HG03575 (cell line): ENCODE data around the gene DYNC1H1.

Experiments used
- ATAC-seq: cut with Tn5 transposase; IDR thresholded peaks from one replicate; pipeline ENCODE4 v1.9.1; 2021; ENCODE audit not compliant: unreplicated experiment, insufficient number of reproducible peaks, low FRiP score; ENCODE audit errors: extremely low read depth

The DYNC1H1 gene

DNA sequence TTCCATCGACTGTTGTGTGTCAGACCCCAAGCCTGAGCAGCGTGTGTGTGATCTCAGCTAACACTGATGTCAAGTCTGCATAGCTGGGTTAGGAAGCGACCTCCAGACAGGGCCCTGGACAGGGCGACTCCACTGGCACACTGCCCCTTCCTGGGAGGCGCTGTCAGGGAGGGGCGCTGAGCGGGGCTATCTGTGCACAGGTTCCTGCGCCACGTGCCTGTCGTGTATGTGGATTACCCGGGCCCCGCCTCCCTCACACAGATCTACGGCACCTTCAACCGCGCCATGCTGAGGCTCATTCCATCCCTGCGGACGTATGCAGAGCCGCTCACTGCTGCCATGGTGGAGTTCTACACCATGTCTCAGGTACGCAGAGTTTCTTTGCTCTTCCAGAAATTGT lies 53.9 kb downstream of the DYNC1H1 start:
- ATAC-seq: no peak

- ATAC-seq: no peak
These were observed 54.7 kb downstream of the DYNC1H1 start for GRCh38 chr14:102019006-102019540.

GRCh38 chr14:102020058-102020971 lies 55.9 kb downstream of the DYNC1H1 start:
- no peak for ATAC-seq

DNA sequence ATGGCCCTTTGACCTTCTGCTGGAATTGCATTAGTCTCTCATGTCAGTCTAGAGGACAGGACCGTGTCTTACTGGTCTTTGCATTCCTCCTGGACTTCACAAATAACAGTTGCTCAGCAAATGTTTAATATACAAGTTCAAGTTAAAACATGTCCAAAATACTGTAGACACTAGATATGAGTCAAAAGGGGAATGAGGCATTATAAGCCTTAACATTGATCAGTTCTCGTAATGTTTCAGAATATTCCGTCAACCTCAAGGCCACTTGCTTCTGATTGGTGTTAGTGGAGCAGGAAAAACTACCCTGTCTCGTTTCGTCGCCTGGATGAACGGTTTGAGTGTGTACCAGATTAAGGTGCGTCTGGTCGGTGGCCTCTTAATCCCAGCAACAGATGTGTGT lies 62.6 kb downstream of the DYNC1H1 start:
- no peak for ATAC-seq

GRCh38 chr14:102027951-102028350 lies 63.6 kb downstream of the DYNC1H1 start:
- ATAC-seq: no peak

GRCh38 chr14:102028733-102029132 lies 64.4 kb downstream of the DYNC1H1 start:
- no peak for ATAC-seq

- no peak for ATAC-seq
These were observed 65.6 kb downstream of the DYNC1H1 start for GRCh38 chr14:102029956-102030355.

- ATAC-seq: no peak
These were observed 68.9 kb downstream of the DYNC1H1 start for GRCh38 chr14:102033241-102033640.

DNA sequence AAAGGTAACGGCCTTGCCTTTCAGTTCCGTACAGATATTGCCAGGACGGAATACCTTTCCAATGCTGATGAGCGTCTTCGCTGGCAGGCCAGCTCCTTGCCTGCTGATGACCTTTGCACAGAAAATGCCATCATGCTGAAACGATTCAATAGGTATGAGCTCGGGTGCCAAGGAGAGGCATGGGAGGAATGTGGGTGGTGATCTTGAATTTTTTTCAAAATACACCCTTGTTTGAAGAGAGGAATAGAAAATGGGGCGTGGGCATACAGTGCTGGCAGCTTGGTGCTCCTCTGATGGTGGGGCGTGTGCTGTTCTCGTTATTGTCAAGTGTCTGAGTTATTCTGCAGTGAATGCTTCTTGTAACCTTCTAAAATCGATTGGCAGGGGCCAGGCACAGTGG lies 69.9 kb downstream of the DYNC1H1 start:
- ATAC-seq: no peak

DNA sequence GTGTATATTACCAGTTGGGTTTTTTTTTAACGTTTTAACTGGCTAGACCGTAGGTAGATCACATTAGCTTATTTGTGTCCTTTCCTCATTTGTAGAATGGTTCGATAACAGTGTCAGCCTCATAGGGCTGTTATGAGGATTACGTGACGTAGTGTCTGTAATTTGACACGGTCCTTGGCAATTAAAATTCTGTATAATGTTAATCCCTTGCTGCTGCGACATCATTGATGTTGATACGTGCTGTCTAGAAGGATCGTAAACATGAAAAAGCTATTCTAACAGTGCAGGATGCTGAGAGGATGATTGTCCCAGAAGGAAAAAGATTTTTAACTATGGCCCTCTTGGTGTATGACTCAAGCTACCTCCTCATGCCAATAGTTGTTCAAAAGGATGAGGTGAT lies 71.5 kb downstream of the DYNC1H1 start:
- ATAC-seq: no peak

DNA sequence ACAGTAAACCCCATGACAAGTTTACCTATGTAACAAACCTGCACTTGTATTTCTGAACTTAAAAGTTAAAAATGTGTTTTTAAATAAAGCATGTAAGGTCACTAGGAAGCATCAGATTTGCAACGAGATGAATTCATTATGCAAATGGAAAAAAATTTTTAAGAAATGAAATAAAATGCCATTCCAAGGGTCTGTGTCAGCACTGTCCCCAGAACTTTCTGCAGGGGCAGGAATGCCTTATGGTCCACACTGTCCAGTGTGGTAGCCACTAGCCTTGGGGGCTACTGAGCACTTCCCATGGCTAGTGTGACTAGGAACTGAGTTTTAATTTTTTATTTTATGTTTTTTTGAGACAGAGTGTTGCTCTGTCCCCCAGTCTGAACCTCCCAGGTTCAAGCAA lies 73.3 kb downstream of the DYNC1H1 start:
- ATAC-seq: no peak

- no peak for ATAC-seq
These were observed 74.8 kb downstream of the DYNC1H1 start for GRCh38 chr14:102039157-102039556.

GRCh38 chr14:102040153-102040552 lies 75.8 kb downstream of the DYNC1H1 start:
- ATAC-seq: no peak

- no peak for ATAC-seq
These were observed 78.3 kb downstream of the DYNC1H1 start for GRCh38 chr14:102042699-102043098.

DNA sequence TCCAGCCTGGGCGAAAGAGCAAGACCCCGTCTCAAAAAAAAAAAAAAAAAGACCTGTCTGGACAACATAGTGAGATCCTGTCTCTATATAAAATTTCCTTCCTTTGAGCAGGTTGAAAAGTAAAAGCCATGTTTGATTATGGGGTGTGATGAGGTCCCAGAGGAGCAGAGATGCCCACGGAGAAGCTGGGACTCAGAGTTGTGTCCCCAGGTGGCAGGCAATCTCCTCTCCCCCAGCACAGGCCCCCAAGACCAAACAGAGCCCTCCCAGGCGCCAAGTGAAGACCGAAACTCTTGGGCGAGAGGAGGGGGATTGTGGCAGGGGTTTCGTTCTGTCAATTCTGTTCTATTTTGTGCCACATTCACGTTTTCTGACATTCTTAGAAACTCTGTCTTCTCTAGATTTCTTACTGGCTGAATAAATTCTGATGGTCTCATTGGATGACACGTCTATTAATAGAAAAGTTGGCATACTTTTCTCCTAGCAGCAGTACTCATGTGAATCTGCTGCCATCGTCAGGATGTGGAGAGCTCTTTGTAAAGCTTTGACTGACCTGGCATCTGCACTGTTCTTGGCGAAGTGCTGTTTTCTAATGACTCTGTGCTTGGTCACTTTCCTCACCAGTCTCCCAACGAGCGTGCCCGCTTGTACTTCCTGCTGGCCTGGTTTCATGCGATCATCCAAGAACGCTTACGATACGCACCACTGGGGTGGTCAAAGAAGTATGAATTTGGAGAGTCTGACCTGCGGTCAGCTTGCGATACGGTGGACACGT lies 79.1 kb downstream of the DYNC1H1 start:
- no peak for ATAC-seq

GRCh38 chr14:102044566-102044965 lies 80.2 kb downstream of the DYNC1H1 start:
- no peak for ATAC-seq

DNA sequence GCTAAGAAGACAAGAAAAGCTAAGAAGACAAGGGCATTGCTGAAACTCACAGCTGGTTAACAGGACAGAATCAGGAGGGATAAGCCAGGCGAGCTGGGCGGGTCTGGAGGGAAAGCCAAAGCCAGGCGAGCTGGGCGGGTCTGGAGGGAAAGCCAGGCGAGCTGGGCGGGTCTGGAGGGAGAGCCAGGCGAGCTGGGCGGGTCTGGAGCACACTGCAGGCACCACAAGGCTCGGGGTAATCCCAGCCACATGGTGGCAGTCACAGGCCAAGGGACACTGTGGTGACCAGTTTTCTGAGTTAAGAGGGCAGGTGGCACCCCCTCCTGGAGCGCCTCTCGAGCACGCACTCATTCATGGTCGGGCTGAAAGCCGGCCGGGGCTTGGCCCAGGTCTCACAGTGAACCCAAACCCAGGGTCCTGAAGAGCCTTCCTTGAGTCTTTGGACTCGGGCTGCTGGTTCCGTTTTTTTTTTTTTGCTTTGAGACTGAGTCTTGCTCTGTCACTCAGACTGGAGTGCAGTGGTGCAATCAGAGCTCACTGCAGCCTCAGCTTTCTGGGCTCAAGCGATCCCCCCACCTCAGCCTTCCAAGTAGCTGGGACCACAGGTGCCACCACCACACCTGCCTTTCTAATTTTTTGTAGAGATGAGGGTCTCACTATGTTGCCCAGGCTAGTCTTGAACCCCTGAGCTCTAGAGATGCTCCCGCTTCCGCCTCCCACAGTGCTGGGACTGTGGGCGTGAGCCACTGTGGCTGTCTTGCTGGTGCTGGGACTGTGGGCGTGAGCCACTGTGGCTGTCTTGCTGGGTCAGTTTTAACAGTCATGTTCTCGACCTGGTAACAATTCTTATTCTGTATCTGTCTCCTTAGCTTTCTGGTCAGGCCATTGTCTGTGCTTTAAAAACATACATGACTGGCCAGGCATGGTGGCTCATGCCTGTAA lies 82.2 kb downstream of the DYNC1H1 start:
- no peak for ATAC-seq

DNA sequence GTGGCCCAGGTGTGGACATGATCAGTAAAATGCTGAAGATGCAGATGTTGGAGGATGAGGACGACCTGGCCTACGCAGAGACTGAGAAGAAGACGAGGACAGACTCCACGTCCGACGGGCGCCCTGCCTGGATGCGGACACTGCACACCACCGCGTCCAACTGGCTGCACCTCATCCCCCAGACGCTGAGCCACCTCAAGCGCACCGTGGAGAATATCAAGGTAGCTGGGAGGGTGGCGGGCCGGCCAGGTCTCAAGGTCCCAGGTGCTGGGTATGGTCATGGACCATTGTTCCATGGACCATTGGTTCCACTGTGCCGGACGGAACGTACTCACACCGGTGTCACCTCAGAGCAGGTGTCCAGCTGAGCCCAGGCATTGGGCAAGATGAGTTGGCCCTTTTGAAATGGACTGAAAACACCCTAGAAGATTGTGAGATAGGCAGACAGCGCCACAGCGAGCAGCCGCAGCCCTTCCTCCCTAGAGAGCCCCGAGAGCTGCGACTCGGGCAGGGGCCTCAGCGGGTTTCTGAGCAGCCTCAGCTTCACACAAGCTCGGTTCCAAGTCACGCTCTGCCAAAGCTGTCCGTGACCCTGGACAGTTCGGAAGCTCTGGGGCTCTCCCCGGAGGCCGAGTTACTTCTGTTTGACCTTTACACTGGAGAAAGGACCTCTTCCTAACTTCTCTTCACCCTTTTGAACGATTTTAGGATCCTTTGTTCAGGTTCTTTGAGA lies 83.6 kb downstream of the DYNC1H1 start:
- ATAC-seq: no peak
